HG03060 (cell line): ENCODE measurements around the gene GPX7.

ENCODE experiments used
- ATAC-seq: cut with Tn5 transposase; IDR thresholded peaks from one replicate; pipeline ENCODE4 v1.9.1; 2021; ENCODE audit warnings: low read depth, moderate number of reproducible peaks; ENCODE audit not compliant: unreplicated experiment

GPX7 gene

DNA sequence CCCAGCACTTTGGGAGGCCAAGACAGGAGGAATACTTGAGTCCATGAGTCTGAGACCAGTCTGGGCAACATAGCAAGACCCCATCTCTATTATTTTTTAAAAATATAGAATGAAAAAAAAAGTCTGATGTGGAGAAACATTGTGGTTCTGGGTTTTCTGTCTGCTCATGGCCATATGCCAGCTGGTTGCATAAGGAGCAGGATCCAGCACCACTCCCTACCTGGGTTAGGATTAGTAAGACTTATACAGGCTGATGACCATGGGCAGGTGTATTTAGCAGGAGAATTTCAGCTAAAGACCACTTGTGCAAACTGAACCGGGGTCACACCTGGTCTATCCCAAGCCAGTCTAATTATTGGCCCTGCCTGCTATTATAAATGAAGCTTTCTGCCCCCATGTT, 16.7 kb upstream of the GPX7 start:
- ATAC-seq = no peak

DNA sequence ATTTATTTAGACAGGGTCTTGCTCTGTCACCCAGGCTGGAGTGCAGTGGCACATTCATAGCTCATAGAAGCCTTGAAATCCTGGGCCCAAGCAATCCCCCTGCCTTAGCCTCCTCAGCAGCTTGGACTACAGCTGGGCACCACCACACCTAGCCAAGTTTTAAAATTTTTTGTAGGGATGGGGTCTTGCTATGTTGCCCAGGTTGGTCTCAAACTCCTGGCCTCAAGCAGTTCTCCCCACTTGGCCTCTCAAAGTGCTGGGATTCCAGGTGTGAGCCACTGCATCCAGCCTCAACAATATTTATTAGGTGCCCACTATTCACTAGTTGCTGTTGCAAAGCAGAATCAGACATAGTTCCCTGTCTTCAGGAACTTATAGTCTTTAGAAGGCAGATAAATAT, 14.1 kb upstream of the GPX7 start:
- ATAC-seq = no peak

DNA sequence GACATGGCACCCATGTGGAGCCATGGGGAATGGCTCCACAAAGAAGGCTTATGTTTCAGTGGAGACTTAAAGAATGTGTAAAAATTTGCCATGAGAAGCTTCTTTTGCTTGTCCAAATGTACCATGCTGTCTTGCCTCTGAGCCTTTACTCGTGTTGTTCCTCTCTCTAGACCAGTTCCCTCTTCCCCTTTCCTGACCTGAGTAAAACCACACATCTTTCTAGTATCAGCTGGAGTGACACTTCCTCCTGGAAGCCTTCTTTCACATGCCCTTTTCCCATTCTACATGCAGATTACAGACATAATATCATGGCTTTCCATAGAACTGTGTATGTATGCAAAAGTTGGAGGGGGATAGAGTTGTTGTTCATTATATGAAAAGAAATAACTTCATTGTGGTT, 13.6 kb upstream of the GPX7 start:
- no peak for ATAC-seq

DNA sequence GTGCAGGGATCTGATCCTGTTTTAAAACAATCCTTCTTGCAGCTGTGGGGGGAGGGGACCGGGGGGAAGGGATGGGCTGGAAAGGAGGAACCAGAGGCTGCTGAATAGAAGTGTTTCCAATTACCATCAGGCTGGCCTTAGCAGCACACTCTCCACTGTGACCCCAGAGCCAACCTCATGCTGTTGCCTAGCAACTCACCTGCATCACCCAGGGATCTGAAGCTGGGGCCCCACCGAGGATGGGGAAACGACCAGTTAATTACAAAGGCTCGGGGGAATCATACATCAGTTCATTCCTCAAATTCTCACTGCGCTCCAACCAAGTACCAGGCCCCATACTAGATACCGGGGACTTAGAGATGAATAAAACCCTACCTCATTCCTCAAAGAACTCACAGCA, 11.9 kb upstream of the GPX7 start:
- ATAC-seq = no peak

DNA sequence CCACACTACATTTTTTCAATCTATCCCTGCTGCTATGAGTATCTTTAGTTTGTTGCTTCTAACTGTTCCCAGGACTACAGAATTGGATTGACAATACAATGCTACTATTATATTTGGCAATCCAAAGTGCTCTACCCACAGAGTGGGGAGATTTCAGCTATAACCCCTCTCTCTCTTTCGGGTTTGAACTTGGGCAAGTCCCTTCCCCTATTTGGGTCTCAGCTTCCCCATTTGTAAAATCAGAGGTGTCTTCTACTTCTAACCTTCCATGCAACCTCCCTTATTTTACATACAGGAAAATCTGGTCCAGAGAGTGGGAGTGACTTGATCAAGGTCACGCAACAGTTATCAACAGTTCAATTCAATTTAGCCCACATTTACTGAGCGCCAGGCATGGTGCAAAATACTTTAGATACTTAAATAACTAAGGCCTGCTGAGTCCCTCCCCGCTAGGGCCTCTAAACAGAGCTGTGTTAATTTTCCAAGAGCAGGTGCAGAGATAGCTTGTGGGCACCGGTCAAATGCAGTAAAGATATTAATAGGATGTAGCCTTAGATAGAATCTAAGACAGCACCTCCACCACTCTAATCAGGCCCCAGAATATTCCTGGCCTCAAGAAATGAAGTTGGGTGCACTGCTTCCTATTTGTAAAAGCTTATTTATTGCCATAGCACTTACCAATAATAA, 9.4 kb upstream of the GPX7 start:
- no peak for ATAC-seq

DNA sequence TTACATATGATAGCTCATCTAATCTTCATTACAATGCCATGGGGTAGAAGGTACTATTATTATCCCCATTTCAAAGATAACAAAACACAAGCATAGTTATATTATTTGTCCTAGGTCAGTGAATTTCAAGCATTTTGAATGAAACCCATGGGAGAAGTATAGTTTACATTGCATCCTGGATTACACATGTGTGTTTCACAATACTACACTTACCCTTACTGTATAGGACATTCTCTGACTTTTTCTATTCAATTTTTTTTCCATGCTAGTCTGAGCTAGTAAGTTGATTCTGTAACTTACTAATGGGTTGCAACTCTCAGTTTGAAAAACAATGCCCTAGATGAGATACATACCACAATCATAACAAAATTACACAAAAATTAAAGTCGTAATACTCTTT, 8.7 kb upstream of the GPX7 start:
- ATAC-seq = no peak

DNA sequence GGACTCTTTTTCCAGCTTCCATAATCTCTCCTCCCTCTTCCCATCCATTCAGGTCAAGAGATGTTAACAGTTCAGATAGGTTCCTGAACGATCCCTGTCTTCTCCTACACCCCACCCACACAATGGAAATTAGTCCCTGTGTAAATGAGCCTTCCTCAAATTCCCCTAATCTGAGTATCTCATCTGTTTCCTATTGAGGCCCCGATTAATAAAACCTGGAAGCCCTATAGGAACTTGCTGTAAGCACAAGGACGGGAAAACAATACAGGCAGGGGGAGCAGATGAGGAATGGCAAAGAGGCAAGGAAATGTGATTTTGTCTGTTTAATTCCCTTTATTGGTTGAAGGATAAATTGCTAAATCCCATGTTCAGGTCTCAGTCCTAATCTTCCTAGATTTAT, 7.1 kb upstream of the GPX7 start:
- no peak for ATAC-seq

DNA sequence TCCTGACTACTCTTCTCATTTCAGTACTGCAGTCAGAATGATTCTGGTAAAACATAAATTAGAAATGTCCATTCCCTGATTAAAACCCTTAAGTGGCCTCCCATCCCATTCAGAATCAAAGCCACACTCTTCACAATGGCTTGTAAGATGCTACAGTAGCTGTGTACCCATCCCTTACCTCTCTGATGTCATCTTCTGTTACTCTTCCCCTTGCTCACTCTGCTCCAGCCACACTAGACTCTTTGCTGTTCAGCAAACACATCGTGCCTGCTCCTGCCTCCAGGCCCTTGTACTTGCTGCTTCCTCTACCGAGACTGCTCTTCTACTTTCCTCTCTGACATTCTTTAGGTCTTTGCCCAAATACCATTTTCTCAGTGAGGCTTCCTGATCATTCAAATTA, 4.3 kb upstream of the GPX7 start:
- no peak for ATAC-seq

DNA sequence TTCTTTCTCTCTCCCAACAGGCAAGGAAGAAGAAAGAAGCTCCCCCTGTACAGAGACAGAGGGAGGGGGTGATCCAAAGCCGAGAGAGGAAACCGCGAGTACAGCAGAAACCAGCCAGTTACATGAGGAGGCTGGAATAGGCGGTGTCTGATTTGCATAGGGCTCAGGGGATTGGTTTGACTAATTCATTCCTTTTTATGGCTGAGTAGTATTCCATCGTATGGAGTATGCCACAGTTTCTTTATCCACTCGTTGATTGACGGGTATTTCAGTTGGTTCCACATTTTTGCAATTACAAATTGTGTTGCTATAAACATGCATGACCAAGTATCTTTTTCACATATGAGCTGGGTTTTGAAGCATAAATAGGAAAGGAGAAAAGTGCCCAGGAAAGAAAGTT, 3.4 kb upstream of the GPX7 start:
- ATAC-seq = no peak

DNA sequence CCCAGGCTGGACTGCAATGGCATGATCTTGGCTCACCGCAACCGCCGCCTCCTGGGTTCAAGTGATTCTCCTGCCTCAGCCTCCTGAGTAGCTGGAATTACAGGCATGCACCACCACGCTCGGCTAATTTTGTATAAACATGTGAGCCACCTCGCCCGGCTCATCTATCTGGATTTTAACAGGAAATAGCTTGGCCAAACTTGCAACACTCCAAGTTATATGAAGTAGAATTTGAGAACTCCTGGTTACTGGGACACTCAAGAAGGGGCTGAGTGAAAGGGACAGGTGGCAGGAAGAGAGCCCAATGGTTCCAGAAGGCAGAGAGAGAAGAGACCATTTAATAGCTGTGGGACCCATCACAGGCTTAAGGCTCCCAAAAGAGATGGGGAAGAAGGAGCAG, 2.9 kb upstream of the GPX7 start:
- ATAC-seq = no peak

DNA sequence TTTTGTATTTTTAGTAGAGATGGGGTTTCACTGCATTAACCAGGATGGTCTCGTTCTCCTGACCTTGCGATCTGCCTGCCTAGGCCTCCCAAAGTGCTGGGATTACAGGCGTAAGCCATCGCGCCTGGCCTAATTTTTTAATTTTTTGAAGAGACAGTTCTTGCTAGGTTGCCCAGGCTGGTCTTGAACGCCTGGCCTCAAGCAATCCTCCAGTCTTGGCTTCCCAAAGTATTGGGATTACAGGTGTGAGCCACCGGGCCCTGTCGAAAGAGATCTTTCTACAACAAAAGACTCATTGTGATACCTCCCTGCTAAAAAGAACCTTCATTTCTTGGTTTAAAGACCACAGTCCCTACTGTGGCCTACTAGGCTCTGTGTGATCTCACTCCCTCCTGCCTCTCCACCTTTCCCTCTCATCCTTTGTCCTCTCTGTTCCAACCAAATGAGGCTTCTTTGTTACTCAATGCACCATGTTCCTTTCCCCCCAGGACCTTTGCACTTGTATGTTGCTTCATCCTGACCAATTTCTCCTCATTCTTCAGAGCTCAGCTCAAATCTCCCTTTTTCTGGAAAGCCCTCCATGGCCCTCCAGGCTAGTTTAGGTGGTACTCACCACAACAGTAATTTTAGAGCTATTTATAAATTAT, 1.5 kb upstream of the GPX7 start:
- ATAC-seq = no peak

DNA sequence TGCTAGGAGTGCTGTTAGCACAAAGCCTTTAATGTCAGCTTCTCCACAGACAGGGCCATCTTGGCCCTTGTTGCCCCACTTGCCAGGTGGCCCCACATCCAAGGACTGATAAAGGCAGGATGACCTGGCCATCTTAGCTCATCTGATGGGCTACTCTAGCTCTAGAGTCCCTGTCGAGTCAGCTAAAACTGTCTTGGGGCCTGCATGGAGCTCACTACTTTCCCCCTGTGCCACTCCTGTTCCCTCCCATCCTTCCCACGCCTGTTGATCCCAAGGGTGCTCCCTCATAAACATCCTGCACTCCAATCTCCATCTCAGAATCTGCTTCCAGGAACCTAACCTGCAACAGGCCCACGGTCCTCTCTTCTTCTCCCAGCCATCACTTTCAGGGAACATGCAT, 652 bp upstream of the GPX7 start:
- ATAC-seq = no peak

DNA sequence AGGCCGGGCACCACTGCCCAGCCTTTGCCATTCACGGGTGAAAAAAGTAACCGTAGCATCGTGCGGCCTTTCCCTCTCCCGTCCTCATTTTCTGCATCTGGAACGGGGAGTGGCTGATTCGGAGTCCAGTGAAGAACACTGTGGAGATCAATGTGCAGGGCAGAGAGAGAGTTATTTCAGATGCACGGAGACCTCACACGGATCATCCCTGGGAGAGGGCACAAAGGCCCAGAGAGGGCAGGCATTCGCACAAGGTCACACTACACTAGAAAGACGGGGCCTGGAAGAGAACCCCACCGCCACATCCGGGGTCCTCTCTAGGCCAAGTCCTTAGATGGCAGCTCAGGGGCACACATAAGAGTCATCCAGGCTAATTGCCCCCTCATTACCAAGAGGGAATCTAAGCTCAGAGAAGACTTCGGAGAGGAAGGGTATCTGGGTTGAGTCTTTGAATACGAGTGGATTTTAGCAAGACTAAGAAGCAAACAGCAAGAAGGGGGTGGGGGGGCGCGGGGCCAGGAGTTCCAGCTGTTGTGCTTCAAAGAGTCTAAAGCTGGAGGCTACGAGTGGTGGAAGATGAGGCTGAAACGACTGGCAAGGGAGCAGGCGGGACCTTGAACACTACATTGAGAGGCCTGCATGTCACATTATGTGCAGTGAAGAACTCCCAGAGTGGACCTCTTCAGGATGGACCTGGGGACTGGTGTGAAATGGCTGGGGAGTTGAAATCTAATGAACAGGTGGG, 857 bp downstream of the GPX7 start:
- ATAC-seq = no peak

DNA sequence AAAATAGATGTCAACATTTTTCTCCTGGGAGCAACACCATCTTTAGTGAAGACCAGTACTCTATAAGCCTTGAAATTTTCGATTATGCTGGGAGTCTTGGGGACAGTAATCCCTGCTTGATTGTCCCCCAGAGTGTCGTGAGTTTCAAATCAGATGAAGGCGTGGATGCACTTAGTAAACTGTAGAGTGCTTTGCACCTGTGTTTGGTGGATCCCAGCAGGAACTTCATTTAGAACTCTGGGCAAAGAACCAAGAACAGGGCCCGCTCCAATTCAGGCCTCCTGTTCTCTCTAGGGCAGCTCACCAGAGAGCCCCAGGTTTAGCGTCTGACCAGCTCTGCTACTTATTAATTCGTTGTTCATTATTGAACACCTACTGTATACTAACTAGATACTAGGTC, 1.5 kb downstream of the GPX7 start:
- no peak for ATAC-seq

DNA sequence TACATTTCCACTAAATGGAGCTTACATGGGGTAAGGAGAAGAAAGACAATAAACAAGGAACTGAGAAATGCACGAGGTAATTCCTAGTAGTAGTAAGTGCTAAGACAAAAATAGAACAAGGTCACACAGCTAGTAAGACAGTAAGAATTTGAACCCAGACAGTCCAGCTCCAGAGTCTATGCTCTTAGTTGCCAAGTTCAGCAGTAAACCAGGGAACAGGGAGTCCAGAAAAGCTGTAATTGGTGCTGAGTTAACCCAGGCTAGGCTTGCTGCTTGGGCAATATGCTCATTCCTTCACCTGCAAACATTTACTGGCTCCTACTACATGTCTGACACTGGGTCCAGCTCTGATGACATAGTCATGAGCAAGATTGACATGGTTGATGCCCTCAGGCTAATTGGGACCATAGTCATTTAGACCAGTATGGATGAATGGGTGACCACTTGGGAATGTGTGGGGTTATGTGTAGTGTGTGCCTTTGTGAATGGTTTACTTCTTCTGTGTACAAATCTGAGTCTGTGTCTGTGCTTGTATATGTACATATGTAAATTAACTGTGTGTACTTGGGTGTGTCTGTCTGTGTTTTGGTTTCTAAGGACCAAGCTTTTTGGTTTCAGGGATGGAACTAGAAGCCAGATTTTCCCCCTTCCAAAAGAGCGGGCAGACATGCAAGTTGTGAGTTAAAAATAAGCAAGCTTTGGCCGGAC, 2.0 kb downstream of the GPX7 start:
- no peak for ATAC-seq

DNA sequence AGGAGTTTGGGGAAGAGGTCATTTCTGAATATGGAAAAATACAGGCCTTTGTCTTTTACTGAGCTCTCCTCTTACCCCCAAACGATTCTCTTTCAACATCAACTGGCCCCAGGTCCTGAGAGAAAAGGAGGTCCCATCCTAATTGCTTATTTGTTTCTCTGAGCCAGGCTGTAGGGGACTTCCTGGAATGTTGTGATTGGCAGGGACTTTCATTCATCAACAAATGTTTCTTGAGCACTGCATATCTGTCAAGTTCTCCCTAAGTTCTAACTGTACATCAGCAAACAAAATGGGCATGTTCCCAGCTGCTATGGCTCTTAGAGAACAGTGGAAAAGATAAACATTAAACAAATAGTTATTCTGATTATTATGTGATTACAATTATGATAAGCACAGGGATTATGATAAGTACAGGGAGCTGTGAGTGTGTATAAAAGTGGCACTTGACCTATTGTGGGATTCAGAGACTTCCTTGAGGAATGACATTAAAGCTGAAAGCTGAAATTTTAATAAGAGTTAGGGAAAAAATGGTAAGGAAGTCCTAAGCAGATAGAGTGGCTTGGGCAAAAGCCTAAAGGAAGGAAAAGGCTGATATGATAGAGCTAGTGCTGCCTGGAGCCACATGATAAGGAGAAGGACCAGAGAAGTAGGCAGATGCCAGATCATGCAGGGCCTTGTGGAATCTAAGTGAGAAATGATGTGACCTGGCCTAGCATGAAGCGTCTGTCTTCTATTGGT, 11.6 kb downstream of the GPX7 start:
- no peak for ATAC-seq

DNA sequence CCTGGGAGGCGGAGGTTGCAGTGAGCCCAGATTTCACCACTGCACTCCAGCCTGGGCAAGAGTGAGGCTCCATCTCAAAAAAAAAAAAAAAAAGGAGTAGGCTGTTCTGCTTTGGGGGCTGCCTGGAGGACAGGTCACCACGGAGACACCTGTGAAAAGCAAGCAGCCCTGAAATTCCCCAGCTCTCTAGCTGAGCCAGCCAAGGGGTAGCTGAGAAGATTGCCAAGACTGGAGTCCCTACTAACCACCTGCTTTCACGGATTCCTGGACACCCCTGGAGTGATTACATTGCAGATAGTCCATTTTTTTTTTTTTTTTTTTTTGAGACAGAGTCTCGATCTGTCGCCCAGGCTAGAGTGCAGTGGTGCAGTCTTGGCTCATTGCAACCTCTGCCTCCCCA, 12.5 kb downstream of the GPX7 start:
- ATAC-seq = no peak

DNA sequence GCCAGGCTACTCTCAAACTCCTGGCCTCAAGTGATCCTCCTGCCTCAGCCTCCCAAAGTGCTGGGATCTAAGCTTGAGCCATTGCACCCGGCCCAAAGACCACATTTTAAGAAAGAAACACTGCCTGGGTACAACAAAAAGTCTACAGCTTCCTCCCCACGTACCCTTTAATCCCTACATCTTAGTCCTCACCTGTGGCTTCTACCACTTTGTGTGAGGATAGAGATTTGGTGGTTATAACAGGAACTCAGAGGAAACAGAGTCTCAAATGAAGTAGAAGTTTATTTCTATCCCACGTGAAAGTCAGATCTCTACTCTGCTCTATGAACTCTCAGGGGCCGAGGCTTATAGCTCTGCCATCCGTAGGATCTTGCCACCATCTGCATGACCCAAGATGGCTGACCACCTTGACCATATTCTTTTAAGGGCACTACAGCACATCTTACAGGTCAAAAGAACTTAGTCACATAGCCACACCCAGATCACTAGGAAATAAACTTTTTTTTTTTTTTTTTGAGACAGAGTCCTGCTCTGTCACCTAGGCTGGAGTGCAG, 13.4 kb downstream of the GPX7 start:
- no peak for ATAC-seq

DNA sequence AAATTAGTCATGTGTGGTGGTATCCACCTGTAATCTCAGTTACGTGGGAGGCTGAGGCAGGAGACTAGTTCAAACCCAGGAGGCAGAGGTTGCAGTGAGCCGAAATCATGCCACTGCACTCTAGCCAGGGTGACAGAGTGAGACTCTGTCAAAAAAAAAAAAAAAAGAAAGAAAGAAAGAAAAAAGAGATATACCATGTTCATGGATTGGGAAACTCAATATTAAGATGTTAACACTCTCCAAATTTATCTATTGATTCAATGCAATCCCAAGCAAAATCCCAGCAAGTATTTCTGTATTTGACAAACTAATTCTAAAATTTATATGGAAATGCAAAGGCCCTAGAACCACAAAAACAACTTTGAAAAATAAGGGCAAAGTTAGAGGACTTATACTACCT, 19.8 kb downstream of the GPX7 start:
- ATAC-seq = no peak

DNA sequence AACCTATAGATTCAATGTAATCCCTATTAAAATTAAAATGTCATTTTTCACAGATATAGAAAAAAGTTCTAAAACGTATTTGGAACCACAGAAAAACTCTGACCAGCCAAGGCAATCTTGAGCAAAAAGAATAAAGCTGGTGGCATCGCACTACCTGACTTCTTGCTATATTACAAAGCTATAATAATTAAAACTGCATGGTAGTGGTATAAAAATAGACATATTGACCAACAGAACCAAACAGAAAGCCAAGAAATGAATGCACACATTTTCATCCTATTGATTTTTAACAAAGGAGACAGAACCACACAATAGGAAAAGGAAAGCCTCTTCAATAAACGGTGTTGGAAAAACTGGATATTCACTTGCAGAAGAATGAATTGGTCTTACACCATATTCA, 21.6 kb downstream of the GPX7 start:
- no peak for ATAC-seq
